ENCODE results near the gene EGFR. TPM values are rescaled to one million over a fixed set of nuclear protein-coding genes. Genes with fewer than 3 reads are reported as not detected.
"Not testable (repeated sequence)": the region's sequence is repeated elsewhere in the genome, so short reads cannot be mapped to it uniquely, and the experiment has no call there.

Gene EGFR
- polyA plus RNA-seq, 1 experiment: 62.6 TPM

- Histone ChIP-seq H3K4me3 (ENCODE audit: low read depth, low read length) (no peak overlapping the region), H3K27me3 (ENCODE audit: control insufficient read depth, insufficient read depth, low read length) (no peaks in the 10 kb centered on the region), H3K9me3 (ENCODE audit: control insufficient read depth, insufficient read depth, low read length) (no peaks in the 10 kb centered on the region; the same call in 1 of the 2 replicates), H3K27ac (ENCODE audit: low read depth, low read length) (no peak overlapping the region)
- ChIA-PET CTCF (interaction anchor here (1.4 to 1.7 kb wide), 2 partner anchors 91 to 390 kb away, joined by 4 to 7 read pairs; no protein-coding TSS in a partner anchor), POLR2A (interaction anchor here (0.6 kb wide), 1 partner anchor 19 kb away, joined by 3 read pairs; no protein-coding TSS in a partner anchor)
- TF ChIP-seq CTCF (IDR thresholded peaks at IDR 0.05; ENCODE audit: low read depth, low read length): no peak
- no peak for DNase-seq (ENCODE audit: low read depth, low spot score)
These were observed 144.9 kb downstream of the EGFR start for GRCh38 chr7:55163733-55164132.

DNA sequence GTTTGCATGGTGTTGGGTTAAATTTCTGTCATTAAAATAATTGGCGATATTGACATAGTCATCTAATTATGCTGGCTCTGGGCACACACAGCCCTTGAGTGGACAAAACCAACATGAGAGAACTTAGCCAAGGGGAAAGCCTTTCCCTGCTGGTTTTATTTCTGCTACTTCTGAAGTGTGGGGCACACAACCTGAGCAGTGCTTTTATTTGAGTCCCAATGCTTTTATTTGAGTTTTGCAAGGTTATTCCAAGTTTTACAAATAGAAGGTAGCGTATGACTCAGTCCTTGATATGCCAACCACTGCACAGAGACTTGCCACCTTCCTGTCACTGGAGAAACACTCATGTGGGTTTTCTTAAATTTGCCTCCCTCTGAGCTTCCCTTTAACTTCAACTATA is 145.7 kb downstream of the EGFR start:
- CTCF ChIA-PET: no interaction called here
- POLR2A ChIA-PET: no interaction called here

DNA sequence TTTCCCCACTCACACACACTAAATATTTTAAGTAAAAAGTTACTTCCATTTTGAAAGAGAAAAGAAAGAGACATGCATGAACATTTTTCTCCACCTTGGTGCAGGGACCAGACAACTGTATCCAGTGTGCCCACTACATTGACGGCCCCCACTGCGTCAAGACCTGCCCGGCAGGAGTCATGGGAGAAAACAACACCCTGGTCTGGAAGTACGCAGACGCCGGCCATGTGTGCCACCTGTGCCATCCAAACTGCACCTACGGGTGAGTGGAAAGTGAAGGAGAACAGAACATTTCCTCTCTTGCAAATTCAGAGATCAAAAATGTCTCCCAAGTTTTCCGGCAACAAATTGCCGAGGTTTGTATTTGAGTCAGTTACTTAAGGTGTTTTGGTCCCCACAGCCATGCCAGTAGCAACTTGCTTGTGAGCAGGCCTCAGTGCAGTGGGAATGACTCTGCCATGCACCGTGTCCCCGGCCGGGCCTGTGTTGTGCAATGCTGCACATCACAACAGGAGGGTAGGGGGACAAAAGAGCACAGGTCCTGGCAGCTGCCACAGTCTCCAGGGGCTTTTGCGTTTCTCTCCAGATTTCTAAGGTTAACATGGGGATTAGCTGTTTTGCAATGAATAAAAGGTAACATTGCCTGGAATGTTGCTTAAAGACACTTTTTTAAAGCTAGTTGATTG is 146.5 kb downstream of the EGFR start:
- no peak for DNase-seq (ENCODE audit: low read depth, low spot score)
- CTCF ChIA-PET: no interaction called here
- no peak overlapping the region for H3K4me3 ChIP-seq (ENCODE audit: low read depth, low read length)
- POLR2A ChIA-PET: no interaction called here
- no peaks in the 10 kb centered on the region for H3K27me3 ChIP-seq (ENCODE audit: control insufficient read depth, insufficient read depth, low read length)
- TF ChIP-seq CTCF (IDR thresholded peaks at IDR 0.05; ENCODE audit: low read depth, low read length): no peak
- no peaks in the 10 kb centered on the region; the same call in 1 of the 2 replicates for H3K9me3 ChIP-seq (ENCODE audit: control insufficient read depth, insufficient read depth, low read length)
- no peak overlapping the region for H3K27ac ChIP-seq (ENCODE audit: low read depth, low read length)

More for the DNA sequence above, 145.7 kb downstream of the EGFR start:
- H3K4me3 ChIP-seq (ENCODE audit: low read depth, low read length): no peak overlapping the region
- H3K27ac ChIP-seq (ENCODE audit: low read depth, low read length): no peak overlapping the region
- no peaks in the 10 kb centered on the region for H3K27me3 ChIP-seq (ENCODE audit: control insufficient read depth, insufficient read depth, low read length)
- no peak for DNase-seq (ENCODE audit: low read depth, low spot score)
- H3K9me3 ChIP-seq (ENCODE audit: control insufficient read depth, insufficient read depth, low read length): no peaks in the 10 kb centered on the region; the same call in 1 of the 2 replicates
- no peak for TF ChIP-seq CTCF (IDR thresholded peaks at IDR 0.05; ENCODE audit: low read depth, low read length)

DNA sequence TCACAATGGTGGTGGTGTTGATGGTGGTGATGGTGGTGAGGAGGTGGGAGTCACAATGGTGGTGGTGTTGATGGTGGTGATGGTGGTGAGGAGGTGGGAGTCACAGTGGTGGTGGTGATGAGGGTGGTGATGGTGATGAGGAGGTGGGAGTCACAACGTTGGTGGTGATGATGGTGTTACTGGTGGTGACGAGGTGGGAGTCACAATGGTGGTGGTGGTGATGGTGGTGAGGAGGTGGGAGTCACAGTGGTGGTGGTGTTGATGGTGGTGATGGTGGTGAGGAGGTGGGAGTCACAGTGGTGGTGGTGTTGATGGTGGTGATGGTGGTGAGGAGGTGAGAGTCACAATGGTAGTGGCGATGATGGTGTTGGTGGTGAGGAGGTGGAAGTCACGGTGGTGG is 148.5 kb downstream of the EGFR start:
- CTCF ChIA-PET; POLR2A ChIA-PET; H3K4me3 ChIP-seq (ENCODE audit: low read depth, low read length); H3K9me3 ChIP-seq (ENCODE audit: control insufficient read depth, insufficient read depth, low read length); H3K27ac ChIP-seq (ENCODE audit: low read depth, low read length); H3K27me3 ChIP-seq (ENCODE audit: control insufficient read depth, insufficient read depth, low read length); DNase-seq (ENCODE audit: low read depth, low spot score): not testable (repeated sequence)

DNA sequence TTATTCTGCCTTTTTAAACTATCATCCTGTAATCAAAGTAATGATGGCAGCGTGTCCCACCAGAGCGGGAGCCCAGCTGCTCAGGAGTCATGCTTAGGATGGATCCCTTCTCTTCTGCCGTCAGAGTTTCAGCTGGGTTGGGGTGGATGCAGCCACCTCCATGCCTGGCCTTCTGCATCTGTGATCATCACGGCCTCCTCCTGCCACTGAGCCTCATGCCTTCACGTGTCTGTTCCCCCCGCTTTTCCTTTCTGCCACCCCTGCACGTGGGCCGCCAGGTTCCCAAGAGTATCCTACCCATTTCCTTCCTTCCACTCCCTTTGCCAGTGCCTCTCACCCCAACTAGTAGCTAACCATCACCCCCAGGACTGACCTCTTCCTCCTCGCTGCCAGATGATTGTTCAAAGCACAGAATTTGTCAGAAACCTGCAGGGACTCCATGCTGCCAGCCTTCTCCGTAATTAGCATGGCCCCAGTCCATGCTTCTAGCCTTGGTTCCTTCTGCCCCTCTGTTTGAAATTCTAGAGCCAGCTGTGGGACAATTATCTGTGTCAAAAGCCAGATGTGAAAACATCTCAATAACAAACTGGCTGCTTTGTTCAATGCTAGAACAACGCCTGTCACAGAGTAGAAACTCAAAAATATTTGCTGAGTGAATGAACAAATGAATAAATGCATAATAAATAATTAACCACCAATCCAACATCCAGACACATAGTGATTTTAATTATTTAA is 151.7 kb downstream of the EGFR start:
- Histone ChIP-seq H3K27me3 (ENCODE audit: control insufficient read depth, insufficient read depth, low read length) (no peaks in the 10 kb centered on the region), H3K9me3 (ENCODE audit: control insufficient read depth, insufficient read depth, low read length) (no peaks in the 10 kb centered on the region; the same call in 1 of the 2 replicates), H3K4me3 (ENCODE audit: low read depth, low read length) (no peak overlapping the region), H3K27ac (ENCODE audit: low read depth, low read length) (no peak overlapping the region)
- TF ChIP-seq CTCF (IDR thresholded peaks at IDR 0.05; ENCODE audit: low read depth, low read length): no peak
- DNase-seq (ENCODE audit: low read depth, low spot score): no peak
- ChIA-PET POLR2A (no interaction called here), CTCF (interaction anchor here (1.4 to 1.8 kb wide), 2 partner anchors 22 to 84 kb away, joined by 3 to 4 read pairs; no protein-coding TSS in a partner anchor)
